COR-L47 (cell line): ENCODE measurements around the gene PLCB4.

ENCODE experiments used
- DNase-seq: peaks from one replicate; lab custom pipeline; 2025; lab: John Stamatoyannopoulos, UW

PLCB4 gene

GRCh38 chr20:9223296-9223695 is 154.4 kb downstream of the PLCB4 start:
- no peak for DNase-seq

- DNase-seq = no peak
Observed at GRCh38 chr20:9225879-9226278, 157.0 kb downstream of the PLCB4 start.

GRCh38 chr20:9227896-9228615 is 159.2 kb downstream of the PLCB4 start:
- DNase-seq = no peak

GRCh38 chr20:9228774-9229450 is 160.0 kb downstream of the PLCB4 start:
- no peak for DNase-seq

GRCh38 chr20:9230406-9230805 is 161.5 kb downstream of the PLCB4 start:
- DNase-seq = no peak

- DNase-seq = no peak
Observed at GRCh38 chr20:9233804-9234203, 164.9 kb downstream of the PLCB4 start.

- peak; percentile 3 for DNase-seq
Observed at GRCh38 chr20:9235518-9235917, 166.6 kb downstream of the PLCB4 start.

GRCh38 chr20:9236458-9236857 is 167.6 kb downstream of the PLCB4 start:
- DNase-seq = no peak

- peak; percentile 12 for DNase-seq
Observed at GRCh38 chr20:9241232-9241692, 172.4 kb downstream of the PLCB4 start.

- DNase-seq = no peak
Observed at GRCh38 chr20:9241721-9242427, 173.0 kb downstream of the PLCB4 start.

- no peak for DNase-seq
Observed at GRCh38 chr20:9243986-9244385, 175.1 kb downstream of the PLCB4 start.

GRCh38 chr20:9244811-9245210 is 175.9 kb downstream of the PLCB4 start:
- no peak for DNase-seq

GRCh38 chr20:9246731-9247130 is 177.8 kb downstream of the PLCB4 start:
- DNase-seq = no peak

GRCh38 chr20:9250511-9250910 is 181.6 kb downstream of the PLCB4 start:
- no peak for DNase-seq

GRCh38 chr20:9253006-9253539 is 184.2 kb downstream of the PLCB4 start:
- no peak for DNase-seq

GRCh38 chr20:9255171-9255570 is 186.3 kb downstream of the PLCB4 start:
- no peak for DNase-seq

- no peak for DNase-seq
Observed at GRCh38 chr20:9256393-9256792, 187.5 kb downstream of the PLCB4 start.

- no peak for DNase-seq
Observed at GRCh38 chr20:9258901-9259300, 190.0 kb downstream of the PLCB4 start.

- DNase-seq = no peak
Observed at GRCh38 chr20:9260027-9260426, 191.1 kb downstream of the PLCB4 start.

GRCh38 chr20:9261781-9262180 is 192.9 kb downstream of the PLCB4 start:
- DNase-seq = no peak

- no peak for DNase-seq
Observed at GRCh38 chr20:9262653-9263194, 193.8 kb downstream of the PLCB4 start.

GRCh38 chr20:9269280-9269971 is 200.5 kb downstream of the PLCB4 start:
- no peak for DNase-seq
